Heart right ventricle (tissue), 16 donors: ENCODE measurements around the gene MYO1H. TPM values are rescaled to one million over a fixed set of nuclear protein-coding genes. Genes with fewer than 3 reads are reported as not detected.

Source experiments
- ATAC-seq, 8 donors: fragments of 200-7000 bp; cut with Tn5 transposase; one replicate each; pipeline ENCODE4 v1.9.1; 2020; ENCODE audit warnings: mild to moderate bottlenecking in 8 of 8, moderate library complexity in 8 of 8, moderate number of reproducible peaks in 1 of 8
- DNase-seq, 2 donors: peaks; one replicate each; pipeline ENCODE4 v3.0.0-alpha.2; 2020
- H3K27ac ChIP-seq, 10 donors: fragments of 200-600 bp; sonication (generic) in 2 of 10; one replicate each; pipeline versions ENCODE4 v1.5.0 to v1.8.0; 2020 to 2022; ENCODE audit warnings: mild to moderate bottlenecking in 3 of 10
- H3K27me3 ChIP-seq, 7 donors: fragments of 200-600 bp; one replicate each; pipeline ENCODE4 v1.8.0; 2021 to 2022; ENCODE audit warnings: mild to moderate bottlenecking in 2 of 7
- H3K36me3 ChIP-seq, 9 donors: fragments of 200-600 bp; sonication (generic) in 1 of 9; one replicate each; pipeline versions ENCODE4 v1.5.0 to v1.8.0; 2020 to 2022; ENCODE audit warnings: mild to moderate bottlenecking in 2 of 9
- H3K4me1 ChIP-seq, 9 donors: fragments of 200-600 bp; sonication (generic) in 1 of 9; one replicate each; pipeline versions ENCODE4 v1.5.0 to v1.8.0; 2020 to 2022; ENCODE audit warnings: mild to moderate bottlenecking in 4 of 9
- H3K4me3 ChIP-seq, 10 donors: fragments of 200-600 bp; sonication (generic) in 2 of 10; one replicate each; pipeline versions ENCODE4 v1.5.0 to v1.8.0; 2020 to 2022; ENCODE audit warnings: mild to moderate bottlenecking in 7 of 10, moderate library complexity in 2 of 10
- H3K9me3 ChIP-seq, 11 donors: fragments of 200-600 bp in 10 of 11; sonication (generic) in 2 of 11; one replicate each; pipeline versions ENCODE4 v1.5.0 to v1.8.0; 2013 to 2022; ENCODE audit warnings: mild to moderate bottlenecking in 2 of 11, control low read depth in 1 of 11, moderate library complexity in 1 of 11
- CTCF ChIP-seq, 9 donors: fragments of 200-600 bp; sonication (generic) in 2 of 9; IDR thresholded peaks; one replicate each; pipeline versions ENCODE4 v1.5.0 to v1.8.0; 2021 to 2022; ENCODE audit warnings: antibody characterized with exemption in 9 of 9, mild to moderate bottlenecking in 5 of 9, moderate library complexity in 1 of 9
- WGBS, 2 donors: extraction: QIAGEN DNeasy Blood & Tissue Kit; methylation state at CpG; one replicate each; pipeline ENCODE4 v1.1.7; 2013; ENCODE audit warnings: inconsistent platforms in 1 of 2; 5-methylcytosine and 5-hydroxymethylcytosine counted together
- intact Hi-C, 10 donors: fragments of 100-400 bp; cut with DNase I; formaldehyde crosslinking; loops; one replicate each; pipeline versions ENCODE4 v1.11.1 to v1.14.2; 2022
- polyA plus RNA-seq, 2 donors: library from polyadenylated mRNA; stranded (reverse); fragments of 200-250 nt; gene quantifications; one replicate each; pipeline ENCODE4 v1.2.3, GENCODE V29; 2013
- total RNA-seq, 10 donors: library from RNA; stranded (reverse); fragmentation: NEBNext Ultra II Directional in 3 of 10; extraction: Animal tissue kit (Norgen Biotek cat#: 25700) in 3 of 10; gene quantifications; one replicate each; pipeline versions ENCODE4 v1.2.1 to v1.2.4, GENCODE V29; 2021 to 2023
- donor health status: Arrhythmogenic right ventricular cardiomyopathy.
- donor health status: ischemic (EF 13 %, LVEDD 7.1; RV severe dilation, severe dysfunction).
- donor health status: healthy with polysubstance abuse.
- donor health status: DM: no; HTN: yes; CAD: no.
- donor health status: DM: no; HTN: no; CAD: no.
- donor health status: ischemic (EF 25% LVEDD 6.9; RV normal size, moderate dysfunction).
- donor health status: ischemic (EF 25% LVEDD 5.7; RV mildly dilated, moderate dysfunction).
- donor health status: healthy.
- donor health status: DM: yes; HTN: yes; CAD: no.
- donor health status: Ischemic cardiomyopathy.
- donor health status: ischemic (EF 35%, LVEDD 5.7; RV mildly dilated, moderate dysfunction).
- donor health status: nonischemic (EF 11% LVEDD 7.7; RV severe dilation, severe dysfunction).
- donor health status: DM: yes; HTN: yes; CAD: no.
- donor health status: PGD.
- donor health status: ischemic (EF 29% LVEDD 5.4; RV normal size, mild dysfunction).
- donor health status: nonischemic (EF 23%, LVEDD 6.1; RV moderate dilation, normal function).

MYO1H gene
- total and polyA plus RNA-seq, 12 donors, result 0.07 to 1.3 (median 0.51) TPM; not detected in 4

DNA sequence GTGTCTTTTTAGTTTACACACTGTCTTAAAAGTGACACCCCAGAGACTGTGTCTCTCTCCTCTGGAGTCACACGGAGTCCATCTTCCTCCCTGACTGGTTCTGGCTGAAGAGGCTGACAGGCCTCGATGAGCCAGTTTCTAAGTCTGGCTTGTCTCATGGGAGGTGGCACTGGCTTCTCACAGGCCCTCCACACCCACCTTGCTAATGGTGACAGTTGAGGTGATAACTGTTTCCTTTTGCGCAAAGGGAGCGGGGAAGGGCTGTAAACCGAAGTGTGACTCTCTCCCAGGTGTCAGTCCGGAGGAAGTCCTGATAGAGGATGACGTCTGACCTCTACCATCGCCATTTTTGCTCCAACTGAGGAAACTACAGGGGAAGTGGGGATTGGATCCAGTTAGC is 99.2 kb downstream of the MYO1H start:
- DNase-seq (no peak), ATAC-seq (peak; percentile 27 to 86 (median 74))
- H3K27me3 ChIP-seq, result no peaks in the 10 kb centered on the region
- no peak for TF ChIP-seq CTCF (IDR thresholded peaks at IDR 0.05)
- H3K36me3 ChIP-seq, result peaks cover 0 to 84% (median 39%) of the 10 kb centered on the region in 9 donors
- intact Hi-C loops, result loop anchor here in 1 of 10 donors (2.0 kb wide), 1 partner anchor 16 kb away; no protein-coding TSS in a partner anchor
- WGBS, 2 donors, result 43 to 58% methylated on average over 8 of the region's 8 CpGs
- H3K4me1 ChIP-seq, result peaks cover 3 to 38% (median 22%) of the 10 kb centered on the region in 9 donors
- no peak overlapping the region for H3K4me3 ChIP-seq
- H3K27ac ChIP-seq, result peak overlapping the region in 9 of 10 donors; percentile 0 to 72 (median 37)
- no peaks in the 10 kb centered on the region for H3K9me3 ChIP-seq

DNA sequence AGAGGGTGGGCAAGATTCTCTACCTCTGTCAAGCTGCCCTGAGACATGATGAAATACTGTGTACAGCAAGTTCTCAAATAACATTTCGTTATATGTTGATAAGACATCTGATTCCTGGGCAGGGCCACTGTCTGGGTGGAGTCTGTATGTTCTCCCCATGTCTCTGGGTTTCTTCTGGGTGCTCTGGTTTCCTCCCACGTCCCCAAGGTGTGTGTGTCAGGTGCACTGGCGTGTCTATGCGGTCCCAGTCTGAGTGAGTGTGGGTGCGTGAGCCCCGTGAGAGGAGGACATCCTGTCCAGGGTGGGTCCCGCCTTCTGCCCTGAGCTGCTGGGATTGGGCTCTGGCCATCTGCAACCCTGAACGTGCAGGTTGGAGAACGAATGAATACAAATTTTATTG is 99.8 kb downstream of the MYO1H start:
- Histone ChIP-seq H3K4me1 (peaks cover 3 to 38% (median 22%) of the 10 kb centered on the region in 9 donors), H3K36me3 (peaks cover 0 to 91% (median 39%) of the 10 kb centered on the region in 9 donors), H3K4me3 (no peak overlapping the region), H3K27me3 (no peaks in the 10 kb centered on the region), H3K9me3 (no peaks in the 10 kb centered on the region), H3K27ac (peak overlapping the region in 8 of 10 donors; percentile 0 to 72 (median 40))
- ATAC-seq (peak in 1 of 8 donors; percentile 4), DNase-seq (no peak)
- no peak for TF ChIP-seq CTCF (IDR thresholded peaks at IDR 0.05)
- WGBS, 2 donors, result 77 to 80% methylated on average over 9 of the region's 9 CpGs
- intact Hi-C loops, result loop anchor here in 1 of 10 donors (2.0 kb wide), 1 partner anchor 15 kb away; no protein-coding TSS in a partner anchor

- intact Hi-C loops, result no loop called here
- H3K4me3 ChIP-seq, result no peak overlapping the region
- H3K27me3 ChIP-seq, result no peaks in the 10 kb centered on the region
- DNase-seq (no peak), ATAC-seq (no peak)
- peaks cover 0 to 98% (median 47%) of the 10 kb centered on the region in 9 donors for H3K36me3 ChIP-seq
- H3K9me3 ChIP-seq, result no peaks in the 10 kb centered on the region
- H3K27ac ChIP-seq, result no peak overlapping the region
- TF ChIP-seq CTCF (IDR thresholded peaks at IDR 0.05), result no peak
- 84 to 89% methylated on average over 5 of the region's 5 CpGs for WGBS, 2 donors
- H3K4me1 ChIP-seq, result peaks cover 3 to 37% (median 22%) of the 10 kb centered on the region in 9 donors
Measured at GRCh38 chr12:109448272-109448671, 100.6 kb downstream of the MYO1H start.

- H3K36me3 ChIP-seq, result peaks cover 0 to 98% (median 51%) of the 10 kb centered on the region in 9 donors
Measured at GRCh38 chr12:109448707-109449390, 101.1 kb downstream of the MYO1H start.

More at GRCh38 chr12:109448707-109449390, 101.1 kb downstream of the MYO1H start:
- 94 to 97% methylated on average over 8 of the region's 8 CpGs for whole genome bisulfite sequencing, 2 donors
- H3K4me3 ChIP-seq, result no peak overlapping the region
- no peaks in the 10 kb centered on the region for H3K9me3 ChIP-seq
- H3K27me3 ChIP-seq, result no peaks in the 10 kb centered on the region
- ATAC-seq (no peak), DNase-seq (no peak)
- peaks cover 3 to 31% (median 17%) of the 10 kb centered on the region in 9 donors for H3K4me1 ChIP-seq
- no peak for TF ChIP-seq CTCF (IDR thresholded peaks at IDR 0.05)
- H3K27ac ChIP-seq, result no peak overlapping the region
- intact Hi-C loops, result no loop called here
